ENCODE results near the gene PRKCE. TPM values are rescaled to one million over a fixed set of nuclear protein-coding genes. Genes with fewer than 3 reads are reported as not detected.
"Not testable (repeated sequence)": the region's sequence is repeated elsewhere in the genome, so short reads cannot be mapped to it uniquely, and the experiment has no call there.

PRKCE gene
- total and polyA plus RNA-seq, 7 donors: 3.0 to 21.9 (median 15.8) TPM

- Histone ChIP-seq H3K36me3 (no peaks in the 10 kb centered on the region), H3K9me3 (no peaks in the 10 kb centered on the region), H3K27ac (no peak overlapping the region), H3K4me1 (no peaks in the 10 kb centered on the region), H3K4me3 (no peak overlapping the region), H3K27me3 (no peaks in the 10 kb centered on the region)
- TF ChIP-seq POLR2A (IDR thresholded peaks at IDR 0.05) (no peak), CTCF (IDR thresholded peaks at IDR 0.05) (no peak), POLR2AphosphoS5 (IDR thresholded peaks at IDR 0.05) (no peak), EP300 (IDR thresholded peaks at IDR 0.05) (no peak)
- DNase-seq: no peak
- 86 to 97% methylated on average over 7 of the region's 7 CpGs for WGBS, 2 donors
- intact Hi-C loops (cut with DNase I): no loop called here
These were observed 259.1 kb downstream of the PRKCE start for GRCh38 chr2:45910473-45911060.

GRCh38 chr2:45911538-45911937 is 260.1 kb downstream of the PRKCE start:
- Histone ChIP-seq H3K9me3 (no peaks in the 10 kb centered on the region), H3K4me3 (no peak overlapping the region), H3K4me1 (no peaks in the 10 kb centered on the region), H3K27ac (no peak overlapping the region), H3K27me3 (no peaks in the 10 kb centered on the region), H3K36me3 (no peaks in the 10 kb centered on the region)
- intact Hi-C loops (cut with DNase I): no loop called here
- DNase-seq: no peak
- TF ChIP-seq POLR2AphosphoS5 (IDR thresholded peaks at IDR 0.05): no peak
- no peak for TF ChIP-seq EP300 (IDR thresholded peaks at IDR 0.05)
- no peak for TF ChIP-seq CTCF (IDR thresholded peaks at IDR 0.05)
- TF ChIP-seq POLR2A (IDR thresholded peaks at IDR 0.05): no peak
- 83 to 89% methylated on average over 3 of the region's 3 CpGs for WGBS, 2 donors

- WGBS, 2 donors: 48 to 77% methylated on average over 5 of the region's 5 CpGs
- no peak for DNase-seq
- intact Hi-C loops (cut with DNase I): no loop called here
These were observed 260.6 kb downstream of the PRKCE start for GRCh38 chr2:45912109-45912508.

GRCh38 chr2:45913539-45913938 is 262.1 kb downstream of the PRKCE start:
- intact Hi-C loops (cut with DNase I): no loop called here
- 53 to 81% methylated on average over 2 of the region's 2 CpGs for WGBS, 2 donors
- Histone ChIP-seq H3K36me3 (no peaks in the 10 kb centered on the region), H3K4me3 (no peak overlapping the region), H3K4me1 (peaks cover 0 to under 1% (median 0%) of the 10 kb centered on the region in 4 donors), H3K9me3 (no peaks in the 10 kb centered on the region), H3K27me3 (no peaks in the 10 kb centered on the region), H3K27ac (no peak overlapping the region)
- no peak for DNase-seq
- TF ChIP-seq EP300 (IDR thresholded peaks at IDR 0.05) (no peak), POLR2A (IDR thresholded peaks at IDR 0.05) (no peak), CTCF (IDR thresholded peaks at IDR 0.05) (no peak), POLR2AphosphoS5 (IDR thresholded peaks at IDR 0.05) (no peak)

More at GRCh38 chr2:45912109-45912508, 260.6 kb downstream of the PRKCE start:
- TF ChIP-seq EP300 (IDR thresholded peaks at IDR 0.05): no peak
- no peak for TF ChIP-seq CTCF (IDR thresholded peaks at IDR 0.05)
- TF ChIP-seq POLR2AphosphoS5 (IDR thresholded peaks at IDR 0.05): no peak
- no peaks in the 10 kb centered on the region for H3K27me3 ChIP-seq
- no peak overlapping the region for H3K27ac ChIP-seq
- no peak overlapping the region for H3K4me3 ChIP-seq
- H3K9me3 ChIP-seq: no peaks in the 10 kb centered on the region
- no peaks in the 10 kb centered on the region for H3K36me3 ChIP-seq
- no peaks in the 10 kb centered on the region for H3K4me1 ChIP-seq

GRCh38 chr2:45915523-45915922 is 264.0 kb downstream of the PRKCE start:
- TF ChIP-seq EP300 (IDR thresholded peaks at IDR 0.05) (no peak), CTCF (IDR thresholded peaks at IDR 0.05) (no peak), POLR2A (IDR thresholded peaks at IDR 0.05) (no peak), POLR2AphosphoS5 (IDR thresholded peaks at IDR 0.05) (no peak)
- Histone ChIP-seq H3K4me1 (peaks cover 0 to 8% (median 4%) of the 10 kb centered on the region in 4 donors), H3K27me3 (no peaks in the 10 kb centered on the region), H3K27ac (no peak overlapping the region), H3K4me3 (no peak overlapping the region), H3K9me3 (no peaks in the 10 kb centered on the region), H3K36me3 (no peaks in the 10 kb centered on the region)
- 87 to 98% methylated on average over 5 of the region's 5 CpGs for WGBS, 2 donors
- no peak for DNase-seq
- intact Hi-C loops (cut with DNase I): no loop called here

- intact Hi-C loops (cut with DNase I): not testable (repeated sequence)
These were observed 266.2 kb downstream of the PRKCE start for GRCh38 chr2:45917561-45918176.

More at GRCh38 chr2:45917561-45918176, 266.2 kb downstream of the PRKCE start:
- not testable (repeated sequence) for H3K27me3 ChIP-seq, H3K27ac ChIP-seq, H3K36me3 ChIP-seq, DNase-seq, H3K4me3 ChIP-seq, H3K9me3 ChIP-seq
- WGBS, 2 donors: 97% methylated on average over 49 of the region's 49 CpGs
- peaks cover 0 to 15% (median 10%) of the 10 kb centered on the region in 4 donors for H3K4me1 ChIP-seq

Measured in sigmoid colon (tissue), 7 donors.